Large intestine (tissue), 3 donors: ENCODE results near the gene YPEL2. TPM values are rescaled to one million over a fixed set of nuclear protein-coding genes. Genes with fewer than 3 reads are reported as not detected.
A peak's percentile ranks its signal among the peaks of the same experiment; 100 is the strongest.
"Not testable (repeated sequence)": the region's sequence is repeated elsewhere in the genome, so short reads cannot be mapped to it uniquely, and the experiment has no call there.

ENCODE experiments used
- DNase-seq, 2 donors: peaks; one replicate each; pipeline versions ENCODE4 v3.0.0 to v3.0.0-alpha.2; 2013
- H3K27ac ChIP-seq: one replicate; pipeline ENCODE4 v1.5.1; 2013; ENCODE audit warnings: low read length
- H3K27me3 ChIP-seq: 2 replicates; pipeline ENCODE4 v1.6.1; 2013; ENCODE audit warnings: low read length; ENCODE audit not compliant: control insufficient read depth, insufficient read depth
- H3K36me3 ChIP-seq: 2 replicates; pipeline ENCODE4 v1.6.1; 2013; ENCODE audit warnings: low read length; ENCODE audit not compliant: control insufficient read depth, insufficient read depth
- H3K4me1 ChIP-seq: one replicate; pipeline ENCODE4 v1.6.1; 2013; ENCODE audit warnings: low read length; ENCODE audit not compliant: control insufficient read depth, insufficient read depth
- H3K4me3 ChIP-seq: one replicate; pipeline ENCODE4 v1.5.1; 2013; ENCODE audit warnings: low read length
- H3K9me3 ChIP-seq: one replicate; pipeline ENCODE4 v1.6.1; 2013; ENCODE audit warnings: mild to moderate bottlenecking, low read depth, low read length, moderate library complexity; ENCODE audit not compliant: control insufficient read depth
- WGBS: methylation state at CpG from one replicate; pipeline ENCODE4 v1.1.5; 2013; ENCODE audit warnings: low lambda C conversion rate; ENCODE audit not compliant: insufficient coverage; 5-methylcytosine and 5-hydroxymethylcytosine counted together
- polyA plus RNA-seq: library from polyadenylated mRNA; unstranded; fragments of 120-200 nt; gene quantifications from one replicate; pipeline ENCODE4 v1.2.1, GENCODE V29; 2013

The YPEL2 gene
- polyA plus RNA-seq, 1 donor, result 15.3 TPM

DNA sequence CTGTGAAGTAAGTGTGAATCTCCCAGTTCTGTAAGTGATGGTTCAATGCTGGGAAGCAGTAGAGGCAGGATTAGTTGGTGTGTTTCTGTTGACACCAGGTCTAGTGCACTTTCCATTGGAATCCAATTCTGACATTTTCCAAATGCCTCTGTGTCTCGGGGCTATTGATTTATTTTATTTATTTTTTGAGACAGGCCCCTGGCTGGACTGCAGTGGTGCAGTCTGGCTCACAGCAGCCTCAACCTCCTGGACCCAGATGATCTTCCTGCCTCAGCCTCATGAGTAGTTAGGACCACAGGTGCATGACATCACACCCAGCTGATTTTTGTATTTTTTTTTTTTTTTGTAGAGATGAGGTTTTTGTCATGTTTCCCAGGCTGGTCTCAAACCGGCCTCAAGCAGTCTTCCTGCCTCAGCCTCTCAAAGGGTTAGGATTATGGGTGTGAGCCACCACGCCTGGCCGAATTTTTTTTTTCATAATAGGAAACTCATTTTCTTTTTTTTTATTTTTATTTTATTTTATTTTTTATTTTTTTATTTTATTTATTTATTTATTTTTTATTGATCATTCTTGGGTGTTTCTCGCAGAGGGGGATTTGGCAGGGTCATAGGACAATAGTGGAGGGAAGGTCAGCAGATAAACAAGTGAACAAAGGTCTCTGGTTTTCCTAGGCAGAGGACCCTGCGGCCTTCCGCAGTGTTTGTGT lies 61.7 kb downstream of the YPEL2 start:
- H3K36me3 ChIP-seq, result peaks cover 51% of the 10 kb centered on the region
- H3K27me3 ChIP-seq, result no peaks in the 10 kb centered on the region
- H3K4me3 ChIP-seq, result no peak overlapping the region
- no peak overlapping the region for H3K27ac ChIP-seq
- peaks cover 2% of the 10 kb centered on the region for H3K4me1 ChIP-seq
- no peak for DNase-seq
- 73% methylated on average over 4 of the region's 7 CpGs for WGBS
- H3K9me3 ChIP-seq, result no peaks in the 10 kb centered on the region

DNA sequence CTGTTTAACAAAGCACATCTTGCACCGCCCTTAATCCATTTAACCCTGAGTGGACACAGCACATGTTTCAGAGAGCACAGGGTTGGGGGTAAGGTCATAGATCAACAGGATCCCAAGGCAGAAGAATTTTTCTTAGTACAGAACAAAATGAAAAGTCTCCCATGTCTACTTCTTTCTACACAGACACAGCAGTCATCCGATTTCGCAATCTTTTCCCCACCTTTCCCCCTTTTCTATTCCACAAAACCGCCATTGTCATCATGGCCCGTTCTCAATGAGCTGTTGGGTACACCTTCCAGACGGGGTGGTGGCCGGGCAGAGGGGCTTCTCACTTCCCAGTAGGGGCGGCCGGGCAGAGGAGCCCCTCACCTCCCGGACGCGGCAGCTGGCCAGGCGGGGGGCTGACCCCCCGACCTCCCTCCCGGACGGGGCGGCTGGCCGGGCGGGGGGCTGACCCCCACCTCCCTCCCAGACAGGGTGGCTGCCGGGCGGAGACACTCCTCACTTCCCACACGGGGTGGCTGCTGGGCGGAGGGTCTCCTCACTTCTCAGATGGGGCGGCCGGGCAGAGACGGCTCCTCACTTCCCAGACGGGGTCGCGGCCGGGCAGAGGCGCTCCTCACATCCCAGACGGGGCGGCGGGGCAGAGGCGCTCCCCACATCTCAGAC lies 62.4 kb downstream of the YPEL2 start:
- WGBS, result no CpG with 5 or more reads among the region's 35 CpGs
- not testable (repeated sequence) for DNase-seq, H3K4me3 ChIP-seq, H3K27ac ChIP-seq, H3K4me1 ChIP-seq, H3K9me3 ChIP-seq, H3K27me3 ChIP-seq
- H3K36me3 ChIP-seq, result peaks cover 56% of the 10 kb centered on the region

DNA sequence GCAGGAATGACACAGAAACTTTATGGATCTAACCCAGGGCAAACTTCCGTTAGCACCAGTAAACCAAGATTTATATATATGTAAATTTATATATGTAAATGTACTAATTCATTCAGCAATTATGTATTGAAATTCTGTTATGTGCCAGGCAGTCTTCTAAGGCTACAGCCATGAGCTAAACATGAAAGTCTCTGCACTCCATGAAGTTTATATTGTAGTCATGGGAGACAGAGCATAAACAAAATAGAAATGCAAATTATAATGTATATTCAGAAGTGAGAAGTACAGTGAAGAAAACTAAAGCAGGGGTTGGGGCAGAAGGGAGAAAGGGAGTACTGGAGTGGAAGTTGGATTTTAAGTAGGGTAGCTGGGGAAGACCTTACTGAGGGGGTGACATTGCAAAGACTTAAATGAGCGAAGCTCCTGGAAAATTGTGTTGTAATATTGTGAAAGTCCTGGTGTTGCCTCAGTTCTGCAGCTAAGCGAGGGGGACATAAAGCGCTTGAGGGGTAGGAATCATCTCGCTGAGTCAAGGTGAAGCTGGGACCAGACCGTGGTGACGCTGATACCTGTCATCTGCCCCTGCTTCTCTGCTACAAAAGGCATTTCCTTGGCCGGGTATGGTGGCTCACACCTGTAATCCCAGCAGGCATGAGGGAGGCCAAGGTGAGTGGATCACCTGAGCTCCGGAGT lies 64.8 kb downstream of the YPEL2 start:
- WGBS, result 100% methylated on average over 1 of the region's 9 CpGs
- Histone ChIP-seq H3K4me1 (peaks cover 6% of the 10 kb centered on the region), H3K36me3 (peaks cover 47% of the 10 kb centered on the region), H3K27ac (no peak overlapping the region), H3K4me3 (no peak overlapping the region), H3K27me3 (no peaks in the 10 kb centered on the region), H3K9me3 (no peaks in the 10 kb centered on the region)
- no peak for DNase-seq

DNA sequence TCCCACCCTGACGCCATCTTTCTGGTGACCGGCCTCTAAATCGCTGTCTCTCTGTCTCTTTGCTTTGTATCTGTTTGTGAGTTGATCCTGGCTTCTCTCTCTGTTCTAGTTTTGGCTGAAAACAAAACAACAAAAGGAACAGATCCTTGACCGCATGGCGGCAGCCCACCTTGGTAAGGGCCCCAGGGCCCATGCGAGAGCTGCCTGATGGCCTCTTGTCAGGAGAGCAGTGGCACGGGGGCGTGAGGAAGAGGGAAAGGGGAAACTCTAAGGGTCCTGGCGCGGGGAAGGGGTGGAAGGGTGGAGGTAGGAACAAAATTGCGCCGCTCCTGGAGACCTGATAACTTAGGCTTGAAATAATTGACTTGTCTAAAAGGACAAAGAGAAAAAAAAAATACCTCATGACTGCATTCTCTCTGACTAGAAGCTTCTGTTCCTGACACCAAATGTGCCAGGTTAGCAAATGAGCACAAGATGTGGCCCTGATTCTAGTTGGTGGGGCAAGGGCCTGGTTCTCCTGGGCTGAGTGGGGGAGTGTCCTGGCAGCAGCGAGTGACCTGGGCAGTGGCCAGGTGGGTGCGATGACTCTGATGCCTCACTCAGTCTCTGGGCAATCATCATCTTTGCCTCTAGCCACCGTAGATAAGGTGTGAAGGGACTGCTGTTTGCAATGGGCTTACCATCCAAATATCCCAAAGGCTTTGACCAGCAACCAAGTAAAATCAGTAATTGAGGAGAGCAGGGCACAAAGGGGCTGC lies 66.0 kb downstream of the YPEL2 start:
- WGBS, result 100% methylated on average over 4 of the region's 15 CpGs
- H3K36me3 ChIP-seq, result peaks cover 42% of the 10 kb centered on the region

DNA sequence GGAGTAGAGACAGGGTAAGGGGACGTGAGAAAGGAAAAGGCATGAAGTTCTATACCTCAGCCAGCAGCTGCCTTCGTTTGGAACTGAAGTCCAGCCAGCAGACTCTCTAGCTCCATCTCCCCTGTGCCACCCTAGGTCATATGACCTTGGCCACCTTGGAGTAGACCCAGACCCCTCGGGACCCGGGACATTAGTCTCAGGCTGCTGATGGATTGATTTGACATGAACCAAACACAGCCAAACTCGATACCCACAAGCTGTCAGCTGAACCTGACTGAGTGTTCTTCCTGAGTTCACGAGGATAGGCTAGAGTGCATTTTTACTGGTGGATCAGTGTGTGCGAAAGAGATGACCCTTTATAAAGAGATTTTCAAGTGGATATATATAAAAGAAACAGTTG lies 68.5 kb downstream of the YPEL2 start:
- Histone ChIP-seq H3K4me3 (no peak overlapping the region), H3K4me1 (peaks cover 6% of the 10 kb centered on the region), H3K27me3 (no peaks in the 10 kb centered on the region), H3K9me3 (no peaks in the 10 kb centered on the region), H3K36me3 (peaks cover 48% of the 10 kb centered on the region), H3K27ac (no peak overlapping the region)
- DNase-seq, result no peak
- 100% methylated on average over 1 of the region's 7 CpGs for WGBS

More for the DNA sequence above, 66.0 kb downstream of the YPEL2 start:
- H3K27me3 ChIP-seq, result no peaks in the 10 kb centered on the region
- no peak overlapping the region for H3K27ac ChIP-seq
- H3K9me3 ChIP-seq, result no peaks in the 10 kb centered on the region
- no peak overlapping the region for H3K4me3 ChIP-seq
- no peak for DNase-seq
- H3K4me1 ChIP-seq, result peaks cover 6% of the 10 kb centered on the region

DNA sequence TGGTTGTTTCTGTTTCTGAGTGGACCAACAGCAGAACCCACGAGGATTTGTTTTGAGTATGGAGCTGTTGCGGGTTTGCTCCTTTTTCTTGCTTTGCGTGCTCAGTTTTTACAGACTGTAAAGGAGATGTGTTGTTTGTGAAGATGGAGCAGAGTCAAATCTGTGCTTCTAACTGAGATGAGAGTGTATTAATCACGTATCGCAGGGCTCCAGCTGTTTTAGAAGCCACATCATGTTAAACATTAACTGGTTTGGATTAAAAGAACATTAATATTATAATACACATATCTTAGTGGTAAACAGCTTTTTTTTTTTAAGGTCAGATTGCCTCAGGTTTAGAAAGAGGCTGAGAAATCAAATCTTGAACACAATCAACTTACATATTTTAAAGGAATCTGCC lies 69.4 kb downstream of the YPEL2 start:
- no peak for DNase-seq
- Histone ChIP-seq H3K4me1 (peaks cover 6% of the 10 kb centered on the region), H3K27ac (no peak overlapping the region), H3K4me3 (no peak overlapping the region), H3K36me3 (peaks cover 42% of the 10 kb centered on the region), H3K9me3 (no peaks in the 10 kb centered on the region), H3K27me3 (no peaks in the 10 kb centered on the region)
- no CpG with 5 or more reads among the region's 5 CpGs for WGBS

DNA sequence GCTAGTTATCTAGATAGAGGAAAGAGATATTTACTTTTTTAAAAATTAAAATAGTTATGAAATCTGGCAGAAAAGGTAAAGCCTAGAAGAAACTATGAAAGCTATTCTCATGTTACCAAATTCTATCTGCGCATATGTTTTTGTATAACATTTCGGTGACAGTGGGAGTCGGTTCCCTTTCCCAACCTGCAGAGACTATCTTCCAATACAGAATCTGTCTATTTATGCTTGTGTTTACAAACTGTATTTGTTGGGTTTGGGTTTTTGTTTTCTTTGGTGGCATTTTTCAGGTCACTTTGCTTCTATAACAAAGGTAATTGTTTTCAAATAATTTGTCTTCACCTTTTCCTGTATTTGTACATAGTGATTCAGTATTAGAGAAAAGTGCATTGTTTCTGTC lies 69.8 kb downstream of the YPEL2 start:
- Histone ChIP-seq H3K27ac (no peak overlapping the region), H3K36me3 (peaks cover 39% of the 10 kb centered on the region), H3K27me3 (no peaks in the 10 kb centered on the region), H3K4me1 (peaks cover 6% of the 10 kb centered on the region), H3K4me3 (no peak overlapping the region), H3K9me3 (no peaks in the 10 kb centered on the region)
- no peak for DNase-seq
- WGBS, result no CpG with 5 or more reads among the region's 3 CpGs

DNA sequence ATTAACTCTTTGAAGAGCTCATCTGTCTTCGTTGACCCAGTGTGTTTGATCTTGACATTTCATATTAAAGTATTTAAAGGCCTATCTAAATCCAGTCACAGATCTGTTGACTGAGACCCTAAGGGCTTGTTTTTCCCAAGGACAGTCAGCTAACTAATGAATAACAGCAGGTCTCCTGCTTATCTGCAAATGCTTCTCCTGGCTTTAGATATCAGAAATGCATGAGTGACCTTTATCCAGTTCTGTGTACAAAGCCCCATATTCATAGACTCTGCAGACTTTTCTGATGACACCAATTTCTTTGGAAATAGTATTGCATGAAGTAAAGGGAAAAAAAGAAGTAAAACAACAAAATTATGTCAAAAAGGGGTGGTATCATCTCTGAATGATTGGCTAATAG lies 70.3 kb downstream of the YPEL2 start:
- Histone ChIP-seq H3K27ac (peak overlapping the region; percentile 3), H3K9me3 (no peaks in the 10 kb centered on the region), H3K4me3 (no peak overlapping the region), H3K4me1 (peaks cover 6% of the 10 kb centered on the region), H3K36me3 (peaks cover 36% of the 10 kb centered on the region), H3K27me3 (no peaks in the 10 kb centered on the region)
- no CpG with 5 or more reads among the region's 1 CpG for WGBS
- peak; percentile 30 to 53 for DNase-seq

DNA sequence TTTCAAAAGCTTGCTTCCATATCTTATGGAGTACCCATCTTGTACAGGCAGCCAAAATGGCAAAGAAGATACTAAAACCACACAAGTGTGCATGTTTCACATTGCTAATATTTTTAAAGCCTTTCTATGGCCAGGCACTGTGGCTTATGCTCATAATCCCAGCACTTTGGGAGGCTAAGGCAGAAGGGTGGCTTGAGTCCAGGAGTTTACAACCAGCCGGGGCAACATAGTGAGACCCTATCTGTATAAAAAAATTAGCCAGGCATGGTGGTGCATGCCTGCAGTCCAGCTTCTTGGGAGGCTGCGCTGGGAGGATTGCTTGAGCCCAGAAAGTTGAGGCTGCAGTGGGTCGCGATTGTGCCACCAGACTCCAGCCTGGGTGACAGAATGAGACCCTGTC lies 71.3 kb downstream of the YPEL2 start:
- H3K4me3 ChIP-seq, result no peak overlapping the region
- WGBS, result no CpG with 5 or more reads among the region's 4 CpGs
- no peaks in the 10 kb centered on the region for H3K27me3 ChIP-seq
- peaks cover 26% of the 10 kb centered on the region for H3K36me3 ChIP-seq
- peaks cover 6% of the 10 kb centered on the region for H3K4me1 ChIP-seq
- DNase-seq, result no peak
- H3K27ac ChIP-seq, result no peak overlapping the region
- no peaks in the 10 kb centered on the region for H3K9me3 ChIP-seq

DNA sequence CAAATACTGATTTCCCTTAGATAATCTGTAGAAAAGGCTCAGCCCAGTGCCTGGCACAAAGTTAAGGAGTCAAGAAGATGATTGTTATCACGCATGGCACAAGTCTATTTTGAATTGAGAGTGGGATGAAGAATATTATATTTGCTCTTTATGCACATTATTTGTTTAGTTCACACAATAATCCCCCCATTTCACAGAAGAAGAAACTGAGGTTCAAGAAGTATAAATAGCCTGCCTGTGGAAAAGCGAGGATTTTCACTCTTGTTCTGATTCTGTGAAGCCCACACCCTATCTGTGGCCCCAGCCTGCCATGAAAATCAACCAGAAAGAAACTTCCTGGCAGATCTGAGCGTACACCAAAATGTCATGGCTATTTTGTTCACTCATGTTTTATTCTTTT lies 73.0 kb downstream of the YPEL2 start:
- Histone ChIP-seq H3K4me1 (peaks cover 6% of the 10 kb centered on the region), H3K36me3 (peaks cover 10% of the 10 kb centered on the region), H3K27ac (no peak overlapping the region), H3K27me3 (no peaks in the 10 kb centered on the region), H3K4me3 (no peak overlapping the region), H3K9me3 (no peaks in the 10 kb centered on the region)
- no peak for DNase-seq
- 100% methylated on average over 1 of the region's 3 CpGs for WGBS
